Erythroblast (primary cell): Measurements from ENCODE around the gene PTGFR.

Experiments
- GATA1 ChIP-seq: IDR thresholded peaks from 2 replicates; pipeline ENCODE4 v1.6.1; 2011; ENCODE audit warnings: low read depth, mild to moderate bottlenecking, control low read depth, low read length, moderate library complexity
- POLR2A ChIP-seq: IDR thresholded peaks from 2 replicates; pipeline ENCODE4 v1.6.1; 2011; ENCODE audit warnings: mild to moderate bottlenecking, low read length

GRCh38 chr1:78474092-78474491 lies 16.7 kb upstream of the PTGFR start:
- TF ChIP-seq POLR2A = no peak
- no peak for TF ChIP-seq GATA1
